H9 (cell line): Measurements from ENCODE around the gene FAM124A. TPM values are rescaled to one million over a fixed set of nuclear protein-coding genes. Genes with fewer than 3 reads are reported as not detected.

Experiments
- DNase-seq: peaks from one replicate; pipeline ENCODE4 v3.0.0-alpha.2; 2017
- H2AFZ ChIP-seq: one replicate; pipeline ENCODE4 v1.6.1; 2013; ENCODE audit warnings: mild to moderate bottlenecking, low read length, control low read depth, moderate library complexity
- H2AK5ac ChIP-seq: 2 replicates; pipeline ENCODE4 v1.6.1; 2013; ENCODE audit warnings: low read length, control low read depth, mixed read lengths; ENCODE audit not compliant: insufficient read length
- H2BK120ac ChIP-seq: one replicate; pipeline ENCODE4 v1.6.1; 2013; ENCODE audit warnings: low read depth, mild to moderate bottlenecking, low read length, control low read depth, inconsistent platforms; ENCODE audit not compliant: poor library complexity, severe bottlenecking
- H2BK12ac ChIP-seq: 2 replicates; pipeline ENCODE4 v1.6.1; 2013; ENCODE audit warnings: low read length, control low read depth, mixed read lengths, low read depth; ENCODE audit not compliant: insufficient read length
- H2BK15ac ChIP-seq: 2 replicates; pipeline ENCODE4 v1.6.1; 2013; ENCODE audit warnings: low read depth, low read length, control low read depth
- H2BK20ac ChIP-seq: one replicate; pipeline ENCODE4 v1.6.1; 2013; ENCODE audit warnings: low read depth, mild to moderate bottlenecking, low read length, control low read depth, inconsistent platforms; ENCODE audit not compliant: poor library complexity, severe bottlenecking
- H2BK5ac ChIP-seq: 2 replicates; pipeline ENCODE4 v1.6.1; 2013; ENCODE audit warnings: low read length, control low read depth, mixed read lengths; ENCODE audit not compliant: insufficient read length
- H3K14ac ChIP-seq: 2 replicates; pipeline ENCODE4 v1.6.1; 2013; ENCODE audit warnings: low read length, control low read depth; ENCODE audit not compliant: insufficient read depth
- H3K18ac ChIP-seq: 2 replicates; pipeline ENCODE4 v1.6.1; 2013; ENCODE audit warnings: low read depth, mild to moderate bottlenecking, mixed read lengths, low read length, control low read depth; ENCODE audit not compliant: insufficient read length
- H3K23ac ChIP-seq: 2 replicates; pipeline ENCODE4 v1.6.1; 2013; ENCODE audit warnings: low read length, control low read depth, mixed read lengths, low read depth; ENCODE audit not compliant: insufficient read length
- H3K23me2 ChIP-seq: 2 replicates; pipeline ENCODE4 v1.6.1; 2013; ENCODE audit warnings: low read depth, mild to moderate bottlenecking, mixed read lengths, low read length, control low read depth; ENCODE audit not compliant: insufficient read length, poor library complexity, severe bottlenecking
- H3K27ac ChIP-seq: 2 replicates; pipeline ENCODE4 v1.5.1; 2013; ENCODE audit warnings: low read length, control low read depth, mixed read lengths, low read depth; ENCODE audit not compliant: insufficient read length
- H3K27me3 ChIP-seq: 2 replicates; pipeline ENCODE4 v1.6.1; 2013; ENCODE audit warnings: low read length, control low read depth, inconsistent platforms; ENCODE audit not compliant: insufficient read depth
- H3K4ac ChIP-seq: 2 replicates; pipeline ENCODE4 v1.6.1; 2013; ENCODE audit warnings: low read depth, mild to moderate bottlenecking, control low read depth, inconsistent platforms, low read length, moderate library complexity
- H3K4me1 ChIP-seq: 2 replicates; pipeline ENCODE4 v1.6.1; 2013; ENCODE audit warnings: low read length, control low read depth, inconsistent platforms; ENCODE audit not compliant: insufficient read depth
- H3K4me2 ChIP-seq: 2 replicates; pipeline ENCODE4 v1.6.1; 2013; ENCODE audit warnings: low read length, control low read depth, mixed read lengths; ENCODE audit not compliant: insufficient read length, insufficient read depth
- H3K56ac ChIP-seq: 2 replicates; pipeline ENCODE4 v1.6.1; 2013; ENCODE audit warnings: low read depth, mild to moderate bottlenecking, mixed read lengths, low read length, control low read depth; ENCODE audit not compliant: insufficient read length
- H3K79me1 ChIP-seq: 2 replicates; pipeline ENCODE4 v1.6.1; 2013; ENCODE audit warnings: low read depth, mild to moderate bottlenecking, moderate library complexity, low read length, control low read depth, inconsistent platforms; ENCODE audit not compliant: insufficient read depth, poor library complexity, severe bottlenecking
- H3K79me2 ChIP-seq: 2 replicates; pipeline ENCODE4 v1.6.1; 2013; ENCODE audit warnings: low read length, control low read depth, inconsistent platforms; ENCODE audit not compliant: insufficient read depth
- H3K9ac ChIP-seq: 2 replicates; pipeline ENCODE4 v1.6.1; 2013; ENCODE audit warnings: low read length, control low read depth, mixed read lengths; ENCODE audit not compliant: insufficient read length; ENCODE audit errors: extremely low read depth
- H3K9me3 ChIP-seq: one replicate; pipeline ENCODE4 v1.6.1; 2013; ENCODE audit warnings: low read depth, low read length, inconsistent platforms; ENCODE audit not compliant: control insufficient read depth
- H3T11ph ChIP-seq: one replicate; pipeline ENCODE4 v1.6.1; 2013; ENCODE audit warnings: mild to moderate bottlenecking, low read length, control low read depth, inconsistent platforms
- H4K20me1 ChIP-seq: one replicate; pipeline ENCODE4 v1.6.1; 2013; ENCODE audit not compliant: control insufficient read depth, insufficient read length, insufficient read depth
- H4K5ac ChIP-seq: 2 replicates; pipeline ENCODE4 v1.6.1; 2013; ENCODE audit warnings: low read depth, mild to moderate bottlenecking, mixed read lengths, low read length, control low read depth; ENCODE audit not compliant: insufficient read length
- H4K8ac ChIP-seq: replicated peaks from 2 replicates; pipeline ENCODE4 v1.6.1; 2013; ENCODE audit warnings: low read length, control low read depth, mixed read lengths, low read depth; ENCODE audit not compliant: insufficient read length
- H4K91ac ChIP-seq: 2 replicates; pipeline ENCODE4 v1.6.1; 2013; ENCODE audit warnings: low read depth, mild to moderate bottlenecking, moderate library complexity, mixed read lengths, low read length, control low read depth; ENCODE audit not compliant: insufficient read length
- H3K27ac Mint-ChIP-seq, 3 experiments: 2 replicates in 2 of 3; 3 replicates in 1 of 3; pipeline ENCODE4 v1.8.0; 2020 to 2021; ENCODE audit warnings: mixed read lengths in 3 of 3, mild to moderate bottlenecking in 1 of 3, moderate library complexity in 1 of 3
- H3K27me3 Mint-ChIP-seq: 2 replicates; pipeline ENCODE4 v1.8.0; 2021; ENCODE audit warnings: low read depth, mild to moderate bottlenecking, moderate library complexity, mixed read lengths
- H3K36me3 Mint-ChIP-seq, 3 experiments: 2 replicates in 2 of 3; 3 replicates in 1 of 3; pipeline ENCODE4 v1.8.0; 2020 to 2021; ENCODE audit warnings: low read depth in 3 of 3, mixed read lengths in 3 of 3; ENCODE audit not compliant: insufficient read depth in 1 of 3
- H3K4me1 Mint-ChIP-seq, 2 experiments: 2 replicates each; pipeline ENCODE4 v1.8.0; 2020; ENCODE audit warnings: mixed read lengths in 2 of 2
- H3K4me3 Mint-ChIP-seq, 2 experiments: 2 replicates in 1 of 2; 3 replicates in 1 of 2; pipeline ENCODE4 v1.8.0; 2020 to 2021; ENCODE audit warnings: mild to moderate bottlenecking in 2 of 2, mixed read lengths in 2 of 2, moderate library complexity in 1 of 2
- H3K9me3 Mint-ChIP-seq, 2 experiments: 2 replicates in 1 of 2; 3 replicates in 1 of 2; pipeline ENCODE4 v1.8.0; 2020; ENCODE audit warnings: mild to moderate bottlenecking in 2 of 2, mixed read lengths in 2 of 2, moderate library complexity in 1 of 2
- CTCF ChIP-seq: fragments of 200-600 bp; sonication (generic); conservative IDR thresholded peaks from 3 replicates; pipeline ENCODE4 v1.8.0; 2021; ENCODE audit warnings: antibody characterized with exemption, mild to moderate bottlenecking
- WGBS: extraction: QIAGEN DNeasy Blood & Tissue Kit; methylation state at CpG from one replicate; pipeline ENCODE4 v1.1.7; 2013; ENCODE audit warnings: missing lambda C conversion rate, low lambda C conversion rate, mixed read lengths; ENCODE audit not compliant: insufficient read length; ENCODE audit errors: extremely low coverage; 5-methylcytosine and 5-hydroxymethylcytosine counted together
- total RNA-seq: library from RNA; stranded (reverse); gene quantifications from 2 replicates; pipeline ENCODE4 v1.2.1, GENCODE V29; 2021

FAM124A gene
- total RNA-seq, 1 experiment from 2014 or later, result 41.9 TPM

GRCh38 chr13:51207881-51208280 is 14.3 kb upstream of the FAM124A start:
- Mint-ChIP-seq H3K27ac (no peak overlapping the region), H3K9me3 (no peaks in the 10 kb centered on the region; a peak in 1 of 5 replicates), H3K4me3 (no peak overlapping the region), H3K36me3 (no peaks in the 10 kb centered on the region; a peak in 2 of 7 replicates), H3K4me1 (peaks cover 23 to 28% of the 10 kb centered on the region in 2 experiments), H3K27me3 (peaks cover 16% of the 10 kb centered on the region)
- no peak overlapping the region for H4K8ac ChIP-seq
- H4K5ac ChIP-seq, result no peak overlapping the region
- H3K79me2 ChIP-seq, result no peaks in the 10 kb centered on the region
- no peak overlapping the region for H3K14ac ChIP-seq
- no CpG with 5 or more reads among the region's 2 CpGs for WGBS
- no peak overlapping the region for H3T11ph ChIP-seq
- H3K4me2 ChIP-seq, result no peak overlapping the region
- H3K27me3 ChIP-seq, result no peaks in the 10 kb centered on the region; the same call in 1 of the 2 replicates
- no peak overlapping the region for H3K4ac ChIP-seq
- no peak overlapping the region for H3K27ac ChIP-seq
- H2AK5ac ChIP-seq, result no peak overlapping the region
- H3K23ac ChIP-seq, result no peak overlapping the region
- H2BK15ac ChIP-seq, result no peak overlapping the region
- peaks cover 13% of the 10 kb centered on the region; the same call in 1 of the 2 replicates for H3K4me1 ChIP-seq
- no peak overlapping the region for H2BK5ac ChIP-seq
- H4K91ac ChIP-seq, result no peak overlapping the region
- DNase-seq, result no peak
- H4K20me1 ChIP-seq, result no peaks in the 10 kb centered on the region
- no peak overlapping the region for H3K56ac ChIP-seq
- H3K79me1 ChIP-seq, result no peaks in the 10 kb centered on the region
- H3K23me2 ChIP-seq, result no peaks in the 10 kb centered on the region
- H3K9ac ChIP-seq, result no peak overlapping the region
- H3K18ac ChIP-seq, result no peak overlapping the region
- no peaks in the 10 kb centered on the region for H3K9me3 ChIP-seq
- no peak overlapping the region for H2AFZ ChIP-seq
- no peak overlapping the region for H2BK12ac ChIP-seq
- H2BK20ac ChIP-seq, result no peak overlapping the region
- no peak for TF ChIP-seq CTCF
- H2BK120ac ChIP-seq, result no peak overlapping the region
